Loucy (cell line): ENCODE measurements around the gene CDHR5.

ENCODE experiments used
- EZH2phosphoT487 ChIP-seq: fragments of 200-600 bp; IDR thresholded peaks from 2 replicates; pipeline ENCODE4 v1.6.1; 2018; ENCODE audit warnings: antibody characterized with exemption, mild to moderate bottlenecking, moderate library complexity, borderline replicate concordance
- TF ChIP-seq, protein P1 (sequence below): fragments of 200-600 bp; sonication (generic); conservative IDR thresholded peaks from 2 replicates; pipeline ENCODE4 v1.5.1; 2014; ENCODE audit warnings: mild to moderate bottlenecking, antibody characterized with exemption, low read length

GRCh38 chr11:665704-666281 lies 41.0 kb upstream of the CDHR5 start:
- TF ChIP-seq, protein P1, sequence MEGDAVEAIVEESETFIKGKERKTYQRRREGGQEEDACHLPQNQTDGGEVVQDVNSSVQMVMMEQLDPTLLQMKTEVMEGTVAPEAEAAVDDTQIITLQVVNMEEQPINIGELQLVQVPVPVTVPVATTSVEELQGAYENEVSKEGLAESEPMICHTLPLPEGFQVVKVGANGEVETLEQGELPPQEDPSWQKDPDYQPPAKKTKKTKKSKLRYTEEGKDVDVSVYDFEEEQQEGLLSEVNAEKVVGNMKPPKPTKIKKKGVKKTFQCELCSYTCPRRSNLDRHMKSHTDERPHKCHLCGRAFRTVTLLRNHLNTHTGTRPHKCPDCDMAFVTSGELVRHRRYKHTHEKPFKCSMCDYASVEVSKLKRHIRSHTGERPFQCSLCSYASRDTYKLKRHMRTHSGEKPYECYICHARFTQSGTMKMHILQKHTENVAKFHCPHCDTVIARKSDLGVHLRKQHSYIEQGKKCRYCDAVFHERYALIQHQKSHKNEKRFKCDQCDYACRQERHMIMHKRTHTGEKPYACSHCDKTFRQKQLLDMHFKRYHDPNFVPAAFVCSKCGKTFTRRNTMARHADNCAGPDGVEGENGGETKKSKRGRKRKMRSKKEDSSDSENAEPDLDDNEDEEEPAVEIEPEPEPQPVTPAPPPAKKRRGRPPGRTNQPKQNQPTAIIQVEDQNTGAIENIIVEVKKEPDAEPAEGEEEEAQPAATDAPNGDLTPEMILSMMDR, result no peak
- no peak for TF ChIP-seq EZH2phosphoT487
